GM12864 (cell line): ENCODE measurements around the gene PRR4.

Experiments used
- DNase-seq: peaks from one replicate; pipeline ENCODE4 v3.0.0-alpha.2; 2011; ENCODE audit warnings: low read depth
- H3K4me3 ChIP-seq: 2 replicates; pipeline ENCODE4 v1.5.1; 2011; ENCODE audit warnings: mild to moderate bottlenecking, low read depth, low read length, control low read depth
- TF ChIP-seq, protein P1 (sequence below): IDR thresholded peaks from 2 replicates; pipeline ENCODE4 v1.5.1; 2011; ENCODE audit warnings: low read depth, mild to moderate bottlenecking, moderate library complexity, low read length, control low read depth, inconsistent platforms; ENCODE audit errors: missing control alignments

Gene PRR4

DNA sequence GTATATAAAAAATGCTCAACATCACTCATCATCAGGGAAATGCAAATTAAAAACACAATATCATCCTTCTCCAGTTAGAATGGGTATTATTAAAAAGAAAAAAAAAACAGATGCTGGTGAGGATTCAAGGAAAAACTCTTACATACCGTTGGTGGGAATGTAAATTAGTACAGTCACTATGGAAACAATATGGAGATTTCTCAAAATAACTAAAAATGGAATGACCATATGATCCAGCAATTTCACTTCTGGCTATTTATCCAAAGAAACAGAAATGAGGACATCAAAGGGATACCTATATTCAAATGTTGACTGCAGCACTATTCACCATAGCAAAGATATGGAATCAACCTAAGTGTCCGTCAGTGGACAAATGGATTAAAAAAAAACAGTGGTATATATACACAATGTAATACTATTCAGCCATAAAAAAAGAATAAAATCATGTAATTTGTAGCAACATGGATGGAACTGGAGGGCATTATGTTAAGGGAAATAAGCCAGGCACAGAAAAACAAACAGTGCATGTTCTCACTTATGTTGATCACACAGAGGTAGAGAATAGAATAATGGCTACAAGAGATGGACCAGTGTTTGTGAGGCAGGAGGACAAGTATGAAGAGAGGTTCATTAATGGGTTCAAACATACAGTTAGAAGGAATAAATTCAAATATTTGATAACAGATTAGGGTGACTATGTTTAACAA lies 14.4 kb upstream of the PRR4 start:
- TF ChIP-seq, protein P1, sequence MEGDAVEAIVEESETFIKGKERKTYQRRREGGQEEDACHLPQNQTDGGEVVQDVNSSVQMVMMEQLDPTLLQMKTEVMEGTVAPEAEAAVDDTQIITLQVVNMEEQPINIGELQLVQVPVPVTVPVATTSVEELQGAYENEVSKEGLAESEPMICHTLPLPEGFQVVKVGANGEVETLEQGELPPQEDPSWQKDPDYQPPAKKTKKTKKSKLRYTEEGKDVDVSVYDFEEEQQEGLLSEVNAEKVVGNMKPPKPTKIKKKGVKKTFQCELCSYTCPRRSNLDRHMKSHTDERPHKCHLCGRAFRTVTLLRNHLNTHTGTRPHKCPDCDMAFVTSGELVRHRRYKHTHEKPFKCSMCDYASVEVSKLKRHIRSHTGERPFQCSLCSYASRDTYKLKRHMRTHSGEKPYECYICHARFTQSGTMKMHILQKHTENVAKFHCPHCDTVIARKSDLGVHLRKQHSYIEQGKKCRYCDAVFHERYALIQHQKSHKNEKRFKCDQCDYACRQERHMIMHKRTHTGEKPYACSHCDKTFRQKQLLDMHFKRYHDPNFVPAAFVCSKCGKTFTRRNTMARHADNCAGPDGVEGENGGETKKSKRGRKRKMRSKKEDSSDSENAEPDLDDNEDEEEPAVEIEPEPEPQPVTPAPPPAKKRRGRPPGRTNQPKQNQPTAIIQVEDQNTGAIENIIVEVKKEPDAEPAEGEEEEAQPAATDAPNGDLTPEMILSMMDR, result no peak
- no peak overlapping the region for H3K4me3 ChIP-seq
- no peak for DNase-seq

DNA sequence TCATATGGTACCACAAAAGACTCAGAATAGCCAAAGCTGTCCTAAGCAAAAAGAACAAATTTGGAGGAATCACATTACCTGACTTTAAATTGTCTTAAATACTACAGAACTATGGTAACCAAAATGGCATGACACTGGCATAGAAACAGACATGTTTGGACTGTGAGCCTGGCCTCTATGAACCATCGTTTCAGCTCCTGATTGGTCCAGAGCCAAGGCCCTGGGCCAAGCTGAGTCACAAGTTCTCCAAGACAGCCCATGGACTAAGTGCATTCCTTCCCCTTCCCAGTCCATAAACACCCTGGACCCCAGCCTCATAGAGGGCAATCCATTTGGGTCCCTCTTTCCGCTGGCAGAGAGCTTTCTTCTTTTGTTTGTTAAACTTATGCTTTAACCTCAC lies 12.1 kb upstream of the PRR4 start:
- H3K4me3 ChIP-seq, result no peak overlapping the region
- TF ChIP-seq, protein P1, result no peak
- DNase-seq, result no peak

DNA sequence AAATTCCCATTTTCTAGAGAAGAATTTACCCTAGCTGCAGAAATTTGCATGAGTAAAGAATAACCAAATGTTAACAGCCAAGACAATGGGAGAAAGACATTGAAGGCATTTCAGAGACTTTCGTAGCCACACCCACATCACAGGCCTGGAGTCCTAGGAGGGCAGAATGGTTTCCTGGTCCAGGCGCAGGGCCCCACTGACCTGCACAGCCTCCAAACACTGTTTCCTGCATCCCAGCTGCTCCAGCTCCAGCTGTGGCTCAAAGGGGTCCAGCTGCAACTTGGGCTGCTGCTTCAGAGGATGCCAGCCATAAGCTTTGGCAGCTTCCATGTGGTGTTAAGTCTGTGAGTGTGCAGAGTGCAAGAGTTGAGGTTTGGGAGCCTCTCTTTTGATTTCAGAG lies 6.5 kb upstream of the PRR4 start:
- no peak for DNase-seq
- H3K4me3 ChIP-seq, result no peak overlapping the region
- TF ChIP-seq, protein P1, result no peak

DNA sequence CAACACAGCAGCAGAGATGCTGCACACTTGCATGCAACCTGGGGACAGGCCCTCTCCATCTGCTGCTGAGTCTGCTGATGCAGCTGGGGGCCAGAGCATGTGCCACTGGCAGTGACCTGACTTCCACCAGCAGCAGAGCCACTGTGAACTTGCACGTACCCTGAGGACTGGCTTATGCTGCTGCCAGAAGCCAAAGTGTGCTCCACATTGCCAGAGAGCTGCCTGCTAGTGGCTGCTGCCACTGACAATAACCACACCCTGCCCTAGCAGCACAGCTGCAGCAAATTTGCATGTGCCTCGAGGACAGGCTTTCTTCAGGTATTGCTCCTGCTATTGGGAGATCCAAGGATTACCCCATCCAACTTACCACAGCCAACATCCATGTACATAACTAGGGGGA lies 4.5 kb upstream of the PRR4 start:
- TF ChIP-seq, protein P1, result no peak
- no peak for DNase-seq
- H3K4me3 ChIP-seq, result no peak overlapping the region

DNA sequence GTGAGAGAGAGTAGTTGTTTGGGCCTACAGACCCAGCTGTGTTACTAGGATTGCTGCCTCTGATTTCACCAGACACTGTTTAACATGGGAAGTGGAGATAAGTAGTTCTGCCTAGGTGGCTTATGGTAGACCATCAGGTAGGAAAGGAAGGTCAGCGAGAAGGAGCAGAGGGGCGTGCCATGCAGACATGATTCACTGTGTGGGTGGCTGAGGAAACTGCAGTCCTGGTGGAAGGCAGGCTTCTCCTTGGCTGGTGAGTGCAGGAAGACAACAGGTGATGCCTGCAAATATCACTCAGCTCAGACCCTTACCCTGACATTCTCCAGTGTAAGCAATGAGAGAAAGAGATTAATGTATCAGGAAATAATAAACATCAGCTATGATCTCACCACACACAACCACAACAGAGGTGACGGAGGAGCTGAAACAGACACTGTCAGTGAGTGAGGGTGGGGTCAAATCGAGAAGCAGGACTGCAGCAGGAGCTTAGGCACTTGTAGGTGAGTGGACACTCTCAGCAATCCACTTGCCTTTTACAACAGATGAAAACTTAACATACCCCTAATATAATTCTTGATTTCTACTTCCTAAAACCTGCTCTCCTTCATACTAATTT lies 2.1 kb upstream of the PRR4 start:
- TF ChIP-seq, protein P1, result no peak
- no peak for DNase-seq
- H3K4me3 ChIP-seq, result no peak overlapping the region

DNA sequence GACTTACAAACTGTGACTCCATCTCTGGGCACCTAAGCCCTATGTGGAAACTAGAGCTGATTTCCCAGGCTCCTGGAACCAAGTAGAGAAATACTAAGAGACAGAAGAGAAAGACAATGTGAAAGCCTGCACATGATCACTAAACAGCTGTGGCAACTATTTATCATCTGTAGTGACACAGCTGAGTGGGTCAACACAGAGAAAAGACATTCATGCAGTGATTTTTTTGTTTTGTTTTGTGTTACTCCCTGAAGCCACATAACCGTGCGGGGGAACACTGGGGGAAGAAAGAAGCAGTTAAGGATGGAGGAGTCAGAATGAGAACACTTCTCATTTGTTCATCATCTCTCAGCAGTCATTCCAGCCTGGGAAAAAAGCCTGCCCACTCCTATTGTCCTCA lies 1.5 kb downstream of the PRR4 start:
- no peak overlapping the region for H3K4me3 ChIP-seq
- DNase-seq, result no peak
- TF ChIP-seq, protein P1, result no peak

DNA sequence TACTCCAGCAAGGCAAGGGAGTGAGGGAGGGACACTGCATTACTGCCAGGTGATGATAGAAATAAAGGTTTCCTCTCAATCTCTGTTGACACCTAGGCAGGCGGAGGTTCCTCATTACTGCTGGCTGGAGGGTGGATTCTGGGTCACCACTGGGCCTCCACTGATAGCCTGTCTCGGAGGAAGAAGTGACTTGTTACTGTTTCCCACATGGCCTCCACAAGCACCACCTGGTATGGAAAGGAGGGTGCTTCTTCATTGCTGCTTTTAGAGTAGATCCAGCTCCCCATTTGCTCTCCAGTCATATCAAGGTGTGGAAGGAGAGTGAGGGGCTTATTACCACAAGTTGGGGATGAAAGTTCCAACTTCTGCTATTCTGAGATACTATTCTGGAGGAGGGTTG lies 6.4 kb downstream of the PRR4 start:
- TF ChIP-seq, protein P1, result no peak
- no peak overlapping the region for H3K4me3 ChIP-seq
- DNase-seq, result no peak
